ENCODE results near the gene ARID4B. TPM values are rescaled to one million over a fixed set of nuclear protein-coding genes. Genes with fewer than 3 reads are reported as not detected.
A peak's percentile ranks its signal among the peaks of the same experiment; 100 is the strongest.

The ARID4B gene
- total RNA-seq, 1 experiment from 2014 or later, result 34.0 TPM

- no peak for DNase-seq
- Histone ChIP-seq H4K8ac (replicated peaks; ENCODE audit: insufficient read length, low read depth, low read length) (no peak overlapping the region), H3K23ac (ENCODE audit: insufficient read length, low read depth, low read length) (no peak overlapping the region), H3K4me1 (ENCODE audit: insufficient read depth, low read length) (no peaks in the 10 kb centered on the region), H2AK5ac (ENCODE audit: insufficient read length, low read length) (no peak overlapping the region), H4K91ac (ENCODE audit: insufficient read length, low read depth, low read length) (no peak overlapping the region), H3K79me2 (ENCODE audit: insufficient read depth, low read length) (peaks cover 43% of the 10 kb centered on the region; the same call in 1 of the 2 replicates), H2BK12ac (ENCODE audit: insufficient read length, low read depth, low read length) (no peak overlapping the region), H3K4ac (ENCODE audit: low read depth, low read length) (no peak overlapping the region), H3K23me2 (ENCODE audit: insufficient read length, low read depth, low read length, poor library complexity, severe bottlenecking) (peaks cover 10% of the 10 kb centered on the region), H2BK20ac (ENCODE audit: low read depth, low read length, poor library complexity, severe bottlenecking) (no peak overlapping the region), H3K56ac (ENCODE audit: insufficient read length, low read depth, low read length) (no peak overlapping the region), H2BK120ac (ENCODE audit: low read depth, low read length, poor library complexity, severe bottlenecking) (no peak overlapping the region), H3K18ac (ENCODE audit: insufficient read length, low read depth, low read length) (no peak overlapping the region), H3K4me2 (ENCODE audit: insufficient read depth, insufficient read length, low read length) (peak overlapping the region; percentile 27), H2BK15ac (ENCODE audit: low read depth, low read length) (no peak overlapping the region), H2AFZ (ENCODE audit: low read length) (no peak overlapping the region), H3K27me3 (ENCODE audit: insufficient read depth, low read length) (no peaks in the 10 kb centered on the region), H3K79me1 (ENCODE audit: insufficient read depth, low read depth, low read length, poor library complexity, severe bottlenecking) (peaks cover 3% of the 10 kb centered on the region), H3K14ac (ENCODE audit: insufficient read depth, low read length) (no peak overlapping the region), H4K20me1 (ENCODE audit: control insufficient read depth, insufficient read depth, insufficient read length) (no peaks in the 10 kb centered on the region), H3T11ph (ENCODE audit: low read length) (no peak overlapping the region), H3K9ac (ENCODE audit: extremely low read depth, insufficient read length, low read length) (peak overlapping the region; percentile 56), H3K27ac (ENCODE audit: insufficient read length, low read depth, low read length) (no peak overlapping the region), H3K9me3 (ENCODE audit: control insufficient read depth, low read depth, low read length) (no peaks in the 10 kb centered on the region), H2BK5ac (ENCODE audit: insufficient read length, low read length) (no peak overlapping the region), H4K5ac (ENCODE audit: insufficient read length, low read depth, low read length) (no peak overlapping the region)
- H3K27ac Mint-ChIP-seq, result peak overlapping the region in 1 of 3 experiments; percentile 20; a peak in 2 of 7 replicates
- 100% methylated on average over 1 of the region's 2 CpGs for WGBS (ENCODE audit: extremely low coverage, insufficient read length, low lambda C conversion rate)
- no peaks in the 10 kb centered on the region for H3K27me3 Mint-ChIP-seq (ENCODE audit: low read depth)
- H3K36me3 Mint-ChIP-seq (ENCODE audit: insufficient read depth in 1 of 3, low read depth in 3 of 3), result peaks cover 17 to 32% (median 30%) of the 10 kb centered on the region in 3 experiments
- no peaks in the 10 kb centered on the region for H3K9me3 Mint-ChIP-seq
- peak overlapping the region in 1 of 2 experiments; percentile 97; a peak in 4 of 5 replicates for H3K4me3 Mint-ChIP-seq
- H3K4me1 Mint-ChIP-seq, result peaks cover 26% of the 10 kb centered on the region in 2 experiments
- TF ChIP-seq, protein P1, sequence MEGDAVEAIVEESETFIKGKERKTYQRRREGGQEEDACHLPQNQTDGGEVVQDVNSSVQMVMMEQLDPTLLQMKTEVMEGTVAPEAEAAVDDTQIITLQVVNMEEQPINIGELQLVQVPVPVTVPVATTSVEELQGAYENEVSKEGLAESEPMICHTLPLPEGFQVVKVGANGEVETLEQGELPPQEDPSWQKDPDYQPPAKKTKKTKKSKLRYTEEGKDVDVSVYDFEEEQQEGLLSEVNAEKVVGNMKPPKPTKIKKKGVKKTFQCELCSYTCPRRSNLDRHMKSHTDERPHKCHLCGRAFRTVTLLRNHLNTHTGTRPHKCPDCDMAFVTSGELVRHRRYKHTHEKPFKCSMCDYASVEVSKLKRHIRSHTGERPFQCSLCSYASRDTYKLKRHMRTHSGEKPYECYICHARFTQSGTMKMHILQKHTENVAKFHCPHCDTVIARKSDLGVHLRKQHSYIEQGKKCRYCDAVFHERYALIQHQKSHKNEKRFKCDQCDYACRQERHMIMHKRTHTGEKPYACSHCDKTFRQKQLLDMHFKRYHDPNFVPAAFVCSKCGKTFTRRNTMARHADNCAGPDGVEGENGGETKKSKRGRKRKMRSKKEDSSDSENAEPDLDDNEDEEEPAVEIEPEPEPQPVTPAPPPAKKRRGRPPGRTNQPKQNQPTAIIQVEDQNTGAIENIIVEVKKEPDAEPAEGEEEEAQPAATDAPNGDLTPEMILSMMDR (conservative IDR thresholded peaks at IDR 0.05), result no peak
Observed at GRCh38 chr1:235325854-235326253, 2.1 kb downstream of the ARID4B start.

All from H9 (cell line).